KMS-11 (cell line): Measurements from ENCODE around the gene LTBP2.

Source experiments
- H2AFZ ChIP-seq: fragments of 200-600 bp; sonication (generic); 2 replicates; pipeline ENCODE4 v1.6.1; 2016; ENCODE audit warnings: antibody characterized with exemption, mixed run types, low read depth
- H3K27ac ChIP-seq: fragments of 200-600 bp; sonication (generic); 2 replicates; pipeline ENCODE4 v1.6.1; 2016; ENCODE audit warnings: mild to moderate bottlenecking, mixed run types
- H3K27me3 ChIP-seq: fragments of 200-600 bp; sonication (generic); 2 replicates; pipeline ENCODE4 v1.6.1; 2017; ENCODE audit warnings: mild to moderate bottlenecking, low read depth, mixed run types, moderate library complexity; ENCODE audit not compliant: insufficient read depth
- H3K36me3 ChIP-seq: fragments of 200-600 bp; sonication (generic); 2 replicates; pipeline ENCODE4 v1.6.1; 2017; ENCODE audit warnings: mild to moderate bottlenecking, mixed run types; ENCODE audit not compliant: insufficient read depth
- H3K4me1 ChIP-seq: fragments of 200-600 bp; sonication (generic); 2 replicates; pipeline ENCODE4 v1.6.1; 2016; ENCODE audit warnings: mild to moderate bottlenecking, low read depth, mixed run types; ENCODE audit not compliant: poor library complexity, severe bottlenecking
- H3K4me2 ChIP-seq: fragments of 200-600 bp; sonication (generic); 2 replicates; pipeline ENCODE4 v1.7.0; 2016; ENCODE audit warnings: mild to moderate bottlenecking, mixed run types
- H3K4me3 ChIP-seq: fragments of 200-600 bp; sonication (generic); IDR thresholded peaks from 2 replicates; pipeline ENCODE4 v1.6.1; 2017; ENCODE audit warnings: low read depth, low read length, mixed read lengths; ENCODE audit not compliant: insufficient read depth
- H3K79me2 ChIP-seq: fragments of 200-600 bp; sonication (generic); 2 replicates; pipeline ENCODE4 v1.6.1; 2016; ENCODE audit warnings: low read depth, mixed run types; ENCODE audit not compliant: insufficient read depth
- H3K9ac ChIP-seq: fragments of 200-600 bp; sonication (generic); 2 replicates; pipeline ENCODE4 v1.6.1; 2016; ENCODE audit warnings: mild to moderate bottlenecking, mixed run types
- H4K20me1 ChIP-seq: fragments of 200-600 bp; sonication (generic); 2 replicates; pipeline ENCODE4 v1.6.1; 2016; ENCODE audit warnings: mild to moderate bottlenecking, mixed run types; ENCODE audit not compliant: insufficient read depth
- TF ChIP-seq, protein P1 (sequence below): fragments of 200-600 bp; sonication (generic); conservative IDR thresholded peaks from 2 replicates; pipeline ENCODE4 v1.6.1; 2017; ENCODE audit warnings: low read depth, mild to moderate bottlenecking, antibody characterized with exemption, low read length, moderate library complexity, mixed read lengths

The LTBP2 gene

DNA sequence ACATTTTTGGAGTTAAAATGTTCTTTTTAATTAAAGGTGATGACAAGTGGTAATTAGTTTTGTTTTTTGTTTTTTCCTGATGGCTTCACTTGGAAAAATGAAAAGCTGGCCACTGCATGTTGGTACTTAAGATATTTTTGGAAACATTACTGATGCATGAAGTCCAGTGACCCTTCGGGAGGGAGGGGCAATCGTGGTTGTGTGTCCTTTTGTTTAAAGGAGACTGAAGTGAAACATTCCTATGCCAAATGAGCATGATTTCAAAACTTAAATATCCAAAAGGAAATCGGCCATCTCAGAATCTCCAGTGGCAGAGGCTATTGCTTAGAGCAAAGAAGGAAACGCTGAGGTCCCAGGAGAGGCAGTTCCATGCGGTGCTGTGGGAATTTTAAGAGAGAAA, 20.1 kb downstream of the LTBP2 start:
- no peaks in the 10 kb centered on the region for H3K36me3 ChIP-seq
- H3K27me3 ChIP-seq, result no peaks in the 10 kb centered on the region
- no peaks in the 10 kb centered on the region for H3K79me2 ChIP-seq
- H3K27ac ChIP-seq, result no peak overlapping the region
- H3K4me3 ChIP-seq, result no peak overlapping the region
- H4K20me1 ChIP-seq, result no peaks in the 10 kb centered on the region
- no peaks in the 10 kb centered on the region for H3K4me1 ChIP-seq
- H3K4me2 ChIP-seq, result no peak overlapping the region
- no peak overlapping the region for H3K9ac ChIP-seq
- TF ChIP-seq, protein P1, sequence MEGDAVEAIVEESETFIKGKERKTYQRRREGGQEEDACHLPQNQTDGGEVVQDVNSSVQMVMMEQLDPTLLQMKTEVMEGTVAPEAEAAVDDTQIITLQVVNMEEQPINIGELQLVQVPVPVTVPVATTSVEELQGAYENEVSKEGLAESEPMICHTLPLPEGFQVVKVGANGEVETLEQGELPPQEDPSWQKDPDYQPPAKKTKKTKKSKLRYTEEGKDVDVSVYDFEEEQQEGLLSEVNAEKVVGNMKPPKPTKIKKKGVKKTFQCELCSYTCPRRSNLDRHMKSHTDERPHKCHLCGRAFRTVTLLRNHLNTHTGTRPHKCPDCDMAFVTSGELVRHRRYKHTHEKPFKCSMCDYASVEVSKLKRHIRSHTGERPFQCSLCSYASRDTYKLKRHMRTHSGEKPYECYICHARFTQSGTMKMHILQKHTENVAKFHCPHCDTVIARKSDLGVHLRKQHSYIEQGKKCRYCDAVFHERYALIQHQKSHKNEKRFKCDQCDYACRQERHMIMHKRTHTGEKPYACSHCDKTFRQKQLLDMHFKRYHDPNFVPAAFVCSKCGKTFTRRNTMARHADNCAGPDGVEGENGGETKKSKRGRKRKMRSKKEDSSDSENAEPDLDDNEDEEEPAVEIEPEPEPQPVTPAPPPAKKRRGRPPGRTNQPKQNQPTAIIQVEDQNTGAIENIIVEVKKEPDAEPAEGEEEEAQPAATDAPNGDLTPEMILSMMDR, result no peak
- no peak overlapping the region for H2AFZ ChIP-seq

DNA sequence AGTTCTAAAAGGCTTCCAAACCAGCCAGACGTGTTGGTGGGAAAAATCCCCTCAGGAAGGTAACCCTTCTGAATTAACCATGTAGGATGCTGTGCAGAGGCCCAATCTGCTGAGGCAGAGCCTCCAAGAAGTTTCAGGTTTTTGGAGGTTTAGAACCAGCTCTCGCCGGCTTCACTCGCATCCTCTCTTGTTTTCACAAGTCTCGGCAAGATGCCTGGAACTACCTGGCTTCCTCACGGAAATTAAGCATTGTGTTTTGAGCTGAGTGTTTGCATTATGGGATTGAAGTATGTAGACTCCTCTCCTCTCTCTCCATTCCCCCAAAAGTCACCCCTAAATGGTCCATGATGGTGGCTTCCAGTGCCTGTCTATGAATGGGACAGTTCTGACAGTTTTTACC, 20.6 kb downstream of the LTBP2 start:
- Histone ChIP-seq H3K4me2 (no peak overlapping the region), H3K27ac (no peak overlapping the region), H3K4me3 (no peak overlapping the region), H2AFZ (no peak overlapping the region), H3K36me3 (no peaks in the 10 kb centered on the region), H3K79me2 (no peaks in the 10 kb centered on the region), H3K4me1 (no peaks in the 10 kb centered on the region), H3K9ac (no peak overlapping the region), H3K27me3 (no peaks in the 10 kb centered on the region), H4K20me1 (no peaks in the 10 kb centered on the region)
- TF ChIP-seq, protein P1, result no peak

DNA sequence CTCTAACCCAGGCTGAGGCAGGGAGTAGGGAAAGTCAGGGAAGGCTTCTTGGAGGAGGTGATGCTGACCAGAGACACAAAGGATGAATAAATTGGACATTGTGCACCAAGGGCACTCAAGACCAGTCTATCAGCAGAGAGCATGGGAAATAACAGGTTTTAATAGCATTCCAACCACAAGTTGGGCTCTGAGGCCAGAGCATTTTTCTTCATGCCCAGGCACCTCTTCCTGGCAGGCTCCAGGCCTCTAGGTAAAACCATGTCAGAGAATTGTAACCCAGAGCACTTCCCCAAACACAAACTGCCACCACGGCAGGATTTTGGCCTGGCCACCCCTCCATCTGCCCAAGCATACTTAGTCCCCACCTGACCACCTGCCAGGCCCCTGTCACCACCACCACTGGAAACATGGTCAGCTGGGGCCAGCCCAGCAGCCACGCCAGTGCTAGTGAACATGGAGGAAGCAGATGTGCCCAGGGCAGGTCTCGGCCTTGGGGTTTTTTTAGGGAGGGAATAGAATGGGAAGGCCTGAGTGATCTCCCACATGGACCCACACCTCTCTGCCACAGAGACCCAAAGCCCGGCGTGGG, 22.7 kb downstream of the LTBP2 start:
- TF ChIP-seq, protein P1, result no peak

DNA sequence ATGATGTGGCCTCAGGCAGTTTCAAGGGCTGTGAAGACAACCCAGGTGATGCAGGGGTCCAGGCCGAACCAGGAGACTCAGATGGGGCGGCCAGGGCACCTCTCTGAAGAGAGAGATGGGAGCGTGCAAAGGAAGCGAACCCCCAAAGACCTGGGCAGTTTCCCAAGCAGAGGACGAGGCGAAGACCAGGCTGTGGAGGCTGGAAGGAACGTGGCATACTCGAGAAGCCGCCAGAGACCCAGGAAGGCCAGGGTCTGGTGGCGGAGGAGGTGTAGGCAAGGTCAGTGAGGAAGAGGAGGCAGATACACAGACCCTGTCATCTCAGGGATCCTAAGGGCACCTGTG, 24.7 kb downstream of the LTBP2 start:
- Histone ChIP-seq H3K4me3 (no peak overlapping the region), H3K9ac (no peak overlapping the region), H3K27ac (no peak overlapping the region), H2AFZ (no peak overlapping the region), H4K20me1 (no peaks in the 10 kb centered on the region), H3K36me3 (no peaks in the 10 kb centered on the region), H3K27me3 (no peaks in the 10 kb centered on the region), H3K4me2 (no peak overlapping the region), H3K79me2 (no peaks in the 10 kb centered on the region), H3K4me1 (no peaks in the 10 kb centered on the region)
- TF ChIP-seq, protein P1, result no peak

More for the DNA sequence above, 22.7 kb downstream of the LTBP2 start:
- Histone ChIP-seq H4K20me1 (no peaks in the 10 kb centered on the region), H3K79me2 (no peaks in the 10 kb centered on the region), H3K27ac (no peak overlapping the region), H2AFZ (no peak overlapping the region), H3K9ac (no peak overlapping the region), H3K4me2 (no peak overlapping the region), H3K27me3 (no peaks in the 10 kb centered on the region), H3K4me3 (no peak overlapping the region), H3K36me3 (no peaks in the 10 kb centered on the region), H3K4me1 (no peaks in the 10 kb centered on the region)
